A204.1 (cell line): ENCODE measurements around the gene DNAJC12.

Experiments
- FAIRE-seq: peaks from 2 replicates; lab custom pipeline; 2012; peaks lifted over from hg19 to GRCh38; lab: Jason Lieb, UNC

The DNAJC12 gene

DNA sequence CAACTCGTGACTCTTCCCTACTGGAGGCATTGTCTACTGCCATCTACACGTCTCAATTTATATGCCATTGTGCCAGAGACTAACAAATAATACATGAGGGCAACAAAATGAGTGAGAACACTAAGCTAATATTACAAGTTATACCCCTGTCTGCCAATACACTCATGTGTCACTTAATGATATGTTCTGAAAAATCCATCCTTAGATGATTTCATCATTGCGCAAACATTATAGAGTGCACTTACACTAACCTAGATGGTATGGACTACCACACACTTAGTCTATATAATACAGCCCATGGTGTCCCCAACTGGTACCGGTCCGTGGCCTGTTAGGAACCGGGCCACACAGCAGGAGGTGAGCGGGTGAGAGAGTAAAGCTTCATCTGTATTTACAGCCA is 77.7 kb downstream of the DNAJC12 start:
- no peak for FAIRE-seq
